A673 (cell line): Measurements from ENCODE around the gene PALM2AKAP2.

ENCODE experiments used
- CTCF ChIP-seq: fragments of 300-800, 200-600 bp; sonication (generic); conservative IDR thresholded peaks from 2 replicates; pipeline ENCODE4 v1.5.1; 2017; ENCODE audit warnings: low read depth, mild to moderate bottlenecking, antibody characterized with exemption, low read length, moderate library complexity, mixed read lengths
- EZH2 ChIP-seq: fragments of 200-600 bp; sonication (generic); IDR thresholded peaks from 2 replicates; pipeline ENCODE4 v1.6.1; 2017; ENCODE audit warnings: borderline replicate concordance, low read depth, mild to moderate bottlenecking, mixed read lengths, antibody characterized with exemption, low read length; ENCODE audit not compliant: poor library complexity, severe bottlenecking

GRCh38 chr9:109734814-109735213, 45.2 kb upstream of the PALM2AKAP2 start:
- TF ChIP-seq CTCF (no peak), EZH2 (no peak)
